NCI-H2107 treated with DMSO at 0.1 percent for 48 hours (cell line): ENCODE data around the gene EEF2KMT.
"Not testable (repeated sequence)": the region's sequence is repeated elsewhere in the genome, so short reads cannot be mapped to it uniquely, and the experiment has no call there.

ENCODE experiments used
- DNase-seq: peaks from one replicate; lab custom pipeline; 2025; ENCODE audit not compliant: unreplicated experiment; lab: John Stamatoyannopoulos, UW

The EEF2KMT gene

DNA sequence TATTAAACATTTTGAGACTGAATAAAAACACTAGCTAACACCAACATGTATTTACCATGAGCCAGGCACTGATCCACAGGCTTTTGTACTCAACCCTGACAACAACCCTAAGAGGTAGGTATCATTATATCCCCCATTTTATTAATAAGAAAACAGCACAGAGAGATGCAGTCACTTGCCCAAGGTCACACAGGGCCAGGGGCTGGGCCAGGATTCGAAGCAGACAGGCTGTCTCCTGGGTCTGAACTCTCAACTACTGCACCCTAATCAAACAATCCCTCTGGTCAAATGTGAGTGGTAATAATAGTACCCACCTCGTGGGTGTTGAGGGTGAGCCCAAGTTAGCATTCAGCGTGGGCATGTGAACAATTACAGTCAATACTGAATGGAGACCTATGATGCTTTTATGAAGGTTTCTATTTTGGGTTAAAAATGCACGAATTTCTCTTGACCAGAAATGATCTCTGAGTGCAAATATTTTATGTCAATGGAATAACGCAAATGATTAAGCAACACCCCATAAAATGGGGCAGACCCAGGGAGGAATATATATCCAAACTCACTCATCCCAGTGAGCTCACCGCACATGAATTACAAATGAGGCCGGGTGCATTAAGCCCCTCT is 1.0 kb downstream of the EEF2KMT start:
- not testable (repeated sequence) for DNase-seq

DNA sequence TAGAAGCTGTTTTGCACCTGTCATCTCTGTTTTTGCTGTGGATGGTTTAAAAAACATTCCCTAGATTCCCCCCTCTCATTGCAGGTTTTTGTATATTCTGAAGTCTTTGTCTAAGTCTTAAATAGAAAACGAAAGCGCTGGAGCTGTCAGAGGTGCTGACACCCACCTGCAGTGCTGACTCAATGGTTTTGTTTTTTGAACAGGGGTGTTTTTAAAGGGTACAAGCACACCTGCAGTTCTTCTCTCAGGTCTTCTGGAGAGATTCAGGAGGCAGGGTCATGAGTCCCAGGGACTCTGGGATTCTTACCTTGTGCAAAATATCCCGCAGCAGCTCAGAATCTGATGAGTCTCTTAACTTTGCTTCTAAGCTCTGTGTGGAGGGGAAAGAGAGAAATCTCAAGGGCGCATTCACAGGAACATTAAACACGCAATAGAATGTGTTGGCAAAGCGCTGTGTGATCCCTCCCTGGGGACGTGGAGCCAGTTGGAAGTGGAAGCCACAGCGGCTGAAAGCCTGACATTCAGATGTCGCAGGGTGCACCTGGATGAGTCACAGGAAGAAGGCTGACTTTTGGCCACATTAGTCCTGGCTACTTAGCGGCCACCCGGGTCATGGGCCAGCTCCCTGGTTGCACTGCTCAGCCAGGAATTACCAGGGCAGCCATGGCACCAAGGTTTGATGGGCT is 2.3 kb downstream of the EEF2KMT start:
- DNase-seq, result peak; percentile 52

DNA sequence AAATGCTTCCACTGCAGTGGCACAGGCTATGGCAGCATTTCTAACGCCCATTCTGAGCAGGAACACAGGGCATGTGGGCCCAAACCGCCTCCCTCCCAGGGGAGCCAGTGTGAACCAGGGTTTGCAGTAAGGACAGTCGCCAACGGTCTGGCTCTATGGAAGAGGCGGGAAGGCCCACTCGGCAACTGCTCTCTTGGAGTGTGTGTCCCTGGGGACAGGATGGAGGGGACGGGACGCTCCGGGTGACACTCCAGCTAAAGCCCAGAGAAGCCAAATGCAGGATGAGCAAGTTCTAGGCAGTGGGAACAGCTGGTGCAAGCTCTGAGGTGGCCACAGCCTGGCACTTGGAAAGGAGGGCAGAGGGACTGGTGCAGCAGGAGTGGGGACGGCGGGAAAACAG is 3.8 kb downstream of the EEF2KMT start:
- not testable (repeated sequence) for DNase-seq

DNA sequence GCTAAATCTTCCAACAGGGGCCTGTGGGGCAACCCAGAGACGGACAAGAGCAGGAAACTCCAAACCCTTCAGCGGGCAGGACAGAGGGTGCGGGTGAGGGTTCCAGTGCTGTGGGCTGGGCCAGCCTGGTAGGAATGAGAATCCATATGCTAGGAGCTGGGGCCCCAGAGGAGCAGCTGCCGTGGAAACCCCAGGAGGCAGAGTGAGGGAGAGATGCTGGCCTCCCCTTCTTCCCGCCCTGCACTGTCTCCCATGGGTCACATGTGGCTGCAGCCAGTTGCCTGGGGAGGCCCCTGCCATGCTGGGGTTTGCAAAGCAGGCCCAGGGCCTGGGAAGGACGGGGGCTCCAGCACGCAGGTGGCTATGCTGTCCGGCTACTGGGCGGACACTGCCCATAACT is 4.5 kb downstream of the EEF2KMT start:
- DNase-seq, result not testable (repeated sequence)

DNA sequence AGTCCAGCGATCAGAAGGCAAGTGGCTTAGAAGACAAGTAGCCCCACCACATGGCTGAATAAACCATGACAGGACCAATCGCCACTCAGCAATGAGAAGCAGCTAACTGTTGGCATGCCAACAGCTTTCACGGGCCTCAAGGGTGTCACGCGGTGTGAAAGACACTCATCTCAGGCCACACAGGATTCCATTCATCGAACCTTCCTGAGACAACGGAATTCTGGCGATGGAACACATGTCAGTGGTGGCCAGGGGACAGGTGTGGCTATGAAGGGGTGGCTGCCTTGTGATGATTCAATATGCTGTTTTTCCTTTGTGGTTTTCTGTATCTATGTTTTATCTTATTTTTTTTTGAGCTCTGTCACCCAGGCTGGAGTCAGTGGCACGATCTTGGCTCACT is 7.0 kb downstream of the EEF2KMT start:
- not testable (repeated sequence) for DNase-seq

DNA sequence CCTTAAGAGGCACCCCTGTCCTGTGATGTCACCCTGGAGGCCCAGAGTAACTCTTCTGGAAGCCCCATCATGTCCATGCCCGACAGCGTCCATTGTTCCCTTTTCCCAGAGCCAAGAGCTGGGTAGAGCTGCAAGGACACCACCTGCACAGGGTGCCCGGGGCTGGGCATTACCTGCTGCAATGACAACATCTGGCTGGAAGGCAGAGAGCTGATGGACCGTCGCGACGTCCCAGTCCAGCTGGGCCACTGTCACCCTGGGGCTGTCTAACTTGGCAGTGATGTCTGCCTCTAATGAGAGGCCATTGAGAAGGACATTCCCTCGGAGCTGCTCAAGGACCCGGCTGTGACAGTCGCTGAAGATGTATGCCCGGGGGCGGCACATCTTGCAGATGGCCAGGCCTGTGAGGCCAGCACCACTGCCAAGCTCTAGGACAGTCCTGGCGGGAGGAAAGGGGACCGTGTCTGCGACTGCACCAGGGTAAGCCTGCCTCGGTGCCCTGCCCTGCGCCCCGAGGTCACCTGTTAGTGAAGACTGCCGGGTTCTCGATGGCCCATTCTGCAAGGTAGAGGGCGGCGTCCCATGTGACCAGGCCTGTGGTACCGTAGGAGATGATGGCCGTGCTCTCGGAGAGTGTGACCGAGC is 7.6 kb downstream of the EEF2KMT start:
- DNase-seq, result not testable (repeated sequence)

DNA sequence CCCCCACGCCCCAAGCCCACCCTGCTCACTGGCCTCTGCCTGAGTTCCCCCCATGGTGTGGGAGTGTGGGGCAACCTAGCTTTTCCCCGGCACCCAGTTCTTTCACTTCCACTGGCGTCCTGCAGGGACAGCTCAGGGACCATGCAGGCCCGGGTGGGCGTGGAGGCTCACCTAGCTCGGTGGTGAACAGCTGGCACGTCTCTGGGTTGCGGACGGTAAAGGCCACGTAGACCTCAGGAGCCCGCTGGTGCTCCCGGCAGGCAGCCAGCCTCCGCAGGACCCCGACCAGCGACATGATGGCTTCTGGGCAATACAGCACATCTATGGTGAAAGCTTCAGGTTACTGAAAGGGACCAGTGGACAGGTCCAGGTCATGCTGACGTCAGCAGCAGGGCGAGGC is 8.7 kb downstream of the EEF2KMT start:
- not testable (repeated sequence) for DNase-seq

DNA sequence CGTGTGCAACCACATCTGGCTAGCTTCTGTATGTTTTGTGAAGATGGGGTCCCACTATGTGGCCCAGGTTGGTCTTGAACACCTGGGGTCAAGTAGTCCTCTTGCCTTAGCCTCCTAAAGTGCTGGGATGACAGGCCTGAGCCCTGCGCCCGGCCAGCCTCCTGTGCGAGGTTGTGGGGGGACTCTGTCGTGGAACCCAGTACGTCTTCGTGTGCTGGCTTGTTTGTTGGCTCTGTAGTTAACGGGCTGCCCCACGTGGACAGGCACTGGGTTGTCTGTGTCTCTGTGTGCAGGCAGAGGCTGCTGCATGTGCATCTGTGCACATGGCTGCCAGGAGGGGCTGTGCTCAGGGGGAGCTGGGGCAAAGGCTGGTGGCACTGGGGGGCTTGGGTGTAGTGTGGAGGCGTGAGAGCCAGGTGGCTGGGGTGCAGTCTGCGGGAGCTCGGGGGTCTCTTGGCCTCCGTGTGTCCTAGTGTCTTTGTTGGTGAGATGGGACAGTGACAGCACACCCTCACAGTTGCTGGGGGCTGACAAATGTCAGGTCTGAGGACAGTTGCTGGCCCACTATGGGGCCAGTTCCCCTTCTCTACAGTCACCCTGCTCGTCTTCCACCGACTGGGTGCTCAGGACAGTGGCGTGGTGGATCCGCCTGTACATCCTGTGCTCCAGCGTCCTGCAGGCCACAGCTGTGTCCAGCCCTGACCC is 9.4 kb downstream of the EEF2KMT start:
- not testable (repeated sequence) for DNase-seq

DNA sequence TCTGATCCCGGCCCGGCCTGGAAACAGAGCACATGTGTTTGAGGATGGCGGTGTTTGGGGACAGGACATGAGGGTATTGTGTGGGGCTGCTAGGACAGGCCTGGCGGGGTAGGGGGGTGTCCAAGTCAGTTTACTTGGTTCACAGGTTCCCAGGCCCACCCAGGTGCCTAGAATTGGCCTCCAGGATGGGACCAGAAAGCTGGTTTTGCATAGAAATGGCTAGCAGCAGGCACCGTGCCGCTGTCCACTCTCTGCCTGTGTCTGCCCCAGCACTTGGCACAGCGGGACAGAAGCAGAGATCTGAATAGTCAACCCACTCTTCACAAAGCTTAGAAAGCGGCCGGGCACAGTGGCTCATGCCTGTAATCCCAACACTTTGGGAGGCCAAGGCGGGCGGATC is 11.9 kb downstream of the EEF2KMT start:
- DNase-seq, result not testable (repeated sequence)

DNA sequence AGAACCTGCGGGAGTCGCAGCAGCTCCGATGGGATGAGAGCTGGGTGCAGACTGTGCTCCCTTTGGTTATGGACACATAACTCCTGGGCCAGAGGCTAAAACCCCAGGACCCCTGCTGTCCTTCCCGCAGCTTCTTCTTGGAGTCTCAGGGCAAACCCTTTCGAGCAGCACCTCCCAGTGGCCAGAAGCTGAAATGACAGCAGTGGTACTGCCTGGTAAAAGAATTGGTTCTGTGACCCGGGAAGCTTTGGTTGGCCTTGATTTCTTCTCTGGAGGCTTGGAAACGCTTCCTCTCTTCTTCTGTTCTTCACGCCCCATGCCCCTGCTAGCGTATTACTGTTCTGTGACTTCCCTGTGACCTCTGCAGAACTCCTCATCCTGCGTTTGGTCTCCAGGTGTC is 12.8 kb downstream of the EEF2KMT start:
- not testable (repeated sequence) for DNase-seq

DNA sequence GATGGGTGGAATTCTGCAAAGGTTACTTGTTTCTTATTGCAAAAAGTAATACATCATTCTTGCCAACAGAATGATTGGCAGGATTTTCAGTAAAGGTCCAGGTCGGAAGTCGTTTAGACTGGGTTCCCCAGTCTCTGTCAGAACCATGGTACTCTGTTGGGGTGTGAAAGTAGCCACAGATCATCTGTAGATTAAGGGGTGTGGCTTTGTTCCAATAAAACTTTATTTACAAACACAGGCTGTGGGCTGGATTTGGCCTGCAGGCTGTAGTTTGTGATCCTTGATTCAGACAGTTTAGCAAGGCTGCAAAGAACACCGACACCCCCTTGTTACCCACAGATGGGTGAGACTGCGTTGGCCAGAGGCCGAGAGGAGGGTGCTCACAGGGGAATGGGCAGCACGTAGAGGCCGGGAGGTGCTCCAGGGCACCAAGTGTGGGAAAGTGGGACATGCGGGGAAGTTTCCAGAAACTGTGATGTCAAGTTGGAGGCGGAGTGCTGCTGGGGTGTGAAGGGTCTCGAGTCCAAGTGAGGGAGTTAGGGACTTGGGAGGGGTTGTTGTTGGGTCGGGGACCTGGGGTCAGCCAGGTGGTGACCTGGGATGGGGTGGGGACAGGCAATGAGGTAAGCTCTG is 13.4 kb downstream of the EEF2KMT start:
- not testable (repeated sequence) for DNase-seq

DNA sequence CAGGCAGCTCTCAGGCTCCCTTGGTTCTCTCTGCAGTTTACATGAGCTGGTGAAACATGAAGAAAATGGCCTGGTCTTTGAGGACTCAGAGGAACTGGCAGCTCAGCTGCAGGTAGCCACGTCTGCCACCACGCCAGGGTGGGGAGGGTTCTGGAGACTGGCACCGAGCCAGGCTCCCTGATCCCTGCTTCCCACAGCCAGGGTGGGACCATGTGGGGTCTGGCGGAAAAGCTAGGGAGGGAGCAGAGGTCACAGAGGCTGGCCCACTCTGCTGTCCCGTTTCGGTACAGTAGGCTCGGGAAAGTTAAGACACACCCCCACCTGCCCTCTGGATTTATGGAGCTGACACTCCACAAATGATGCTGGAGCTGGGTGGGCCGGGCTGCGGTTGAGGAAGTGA is 13.9 kb downstream of the EEF2KMT start:
- DNase-seq, result not testable (repeated sequence)

DNA sequence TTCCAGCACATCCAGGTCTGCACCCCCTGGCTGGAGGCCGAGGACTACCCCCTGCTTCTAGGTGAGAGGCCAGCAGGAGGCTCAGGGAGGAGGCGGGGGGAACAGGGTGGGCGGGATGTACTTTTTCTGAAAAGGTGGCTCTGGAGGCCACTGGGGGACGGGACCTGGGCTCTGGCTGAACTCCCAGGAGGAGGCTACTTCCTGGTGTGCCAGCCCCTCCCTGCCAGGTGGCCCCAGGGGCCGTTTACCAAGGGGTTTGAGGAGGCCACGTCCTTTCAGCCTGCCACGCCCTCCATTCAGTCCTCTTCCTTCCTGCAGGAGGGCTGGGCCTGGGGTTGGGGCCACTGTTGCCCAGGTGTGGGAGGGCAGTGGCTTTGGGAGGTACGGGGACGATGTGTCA is 16.6 kb downstream of the EEF2KMT start:
- not testable (repeated sequence) for DNase-seq

DNA sequence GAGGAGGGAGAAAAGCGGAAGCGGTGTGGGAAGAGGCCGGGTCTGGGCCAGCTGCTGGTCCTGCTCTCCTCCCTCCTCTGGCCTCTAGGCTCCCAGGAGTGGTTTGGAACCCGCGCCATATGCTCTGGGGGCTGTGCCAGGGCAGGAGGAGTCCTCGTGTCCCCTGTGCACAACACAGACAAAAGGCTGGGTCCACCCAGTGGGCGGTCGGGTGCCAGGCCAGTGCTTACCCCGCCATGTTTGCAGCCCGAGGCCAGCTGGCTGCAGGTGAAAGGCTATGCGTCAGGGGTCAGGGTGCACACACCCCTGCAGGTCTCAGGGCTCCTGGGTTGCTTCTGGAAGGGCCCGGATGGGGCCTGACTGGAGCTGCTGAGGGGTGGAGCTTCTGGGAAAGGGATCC is 17.1 kb downstream of the EEF2KMT start:
- not testable (repeated sequence) for DNase-seq

DNA sequence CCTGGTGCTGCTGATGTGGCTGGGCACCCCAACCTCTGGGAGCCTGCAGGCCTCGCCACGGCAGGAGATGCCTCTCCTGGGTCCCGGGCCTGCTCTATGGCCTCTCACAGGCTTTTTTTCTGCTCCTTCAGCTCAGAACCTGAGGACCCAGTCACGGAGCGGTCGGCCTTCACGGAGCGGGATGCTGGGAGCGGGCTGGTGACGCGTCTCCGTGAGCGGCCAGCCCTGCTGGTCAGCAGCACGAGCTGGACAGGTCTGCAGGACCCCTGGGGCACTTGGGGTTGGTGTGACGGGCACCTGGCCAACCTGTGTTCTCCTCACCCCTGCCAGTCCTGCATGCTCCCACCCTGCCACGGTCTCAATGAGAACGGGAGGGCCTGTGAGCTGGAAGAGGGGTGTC is 19.0 kb downstream of the EEF2KMT start:
- DNase-seq, result no peak

DNA sequence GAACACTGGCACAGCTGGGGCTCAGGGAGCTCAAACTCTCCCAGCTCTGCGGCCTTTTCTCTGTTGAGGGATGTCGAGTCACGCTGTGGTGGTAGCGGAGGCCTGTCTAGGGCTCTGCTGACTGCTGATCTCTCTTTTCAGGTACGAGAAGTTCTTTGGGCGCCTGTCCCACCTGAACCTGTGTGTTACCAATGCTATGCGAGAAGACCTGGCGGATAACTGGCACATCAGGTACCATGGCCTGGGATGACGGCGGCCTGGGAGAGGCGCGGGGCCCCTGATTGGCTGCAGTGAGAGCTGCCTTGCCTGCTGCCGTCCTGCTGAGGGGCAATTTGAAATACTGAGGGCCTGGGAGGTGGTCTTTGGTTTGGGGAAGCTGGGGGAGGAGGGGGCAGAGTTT is 20.3 kb downstream of the EEF2KMT start:
- no peak for DNase-seq

DNA sequence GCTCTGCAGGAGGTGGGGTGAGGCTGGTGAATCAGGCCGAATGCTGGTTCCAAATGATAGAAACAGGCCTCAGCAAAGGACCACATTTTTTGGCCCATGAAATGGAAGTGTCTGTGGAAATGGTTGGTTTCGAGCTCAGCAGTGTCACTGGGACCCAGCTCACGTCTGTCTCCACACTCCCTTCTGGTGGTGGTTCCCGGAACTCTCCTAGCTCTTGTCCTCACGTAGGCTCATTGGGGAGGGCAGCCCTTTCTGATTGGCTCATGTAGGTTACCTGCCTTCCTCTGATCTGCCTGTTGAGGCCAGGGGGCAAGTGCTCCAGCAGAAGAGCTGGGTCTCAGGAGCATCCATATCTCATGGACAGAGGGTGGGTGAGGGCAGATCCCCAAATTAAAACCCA is 22.0 kb downstream of the EEF2KMT start:
- no peak for DNase-seq

DNA sequence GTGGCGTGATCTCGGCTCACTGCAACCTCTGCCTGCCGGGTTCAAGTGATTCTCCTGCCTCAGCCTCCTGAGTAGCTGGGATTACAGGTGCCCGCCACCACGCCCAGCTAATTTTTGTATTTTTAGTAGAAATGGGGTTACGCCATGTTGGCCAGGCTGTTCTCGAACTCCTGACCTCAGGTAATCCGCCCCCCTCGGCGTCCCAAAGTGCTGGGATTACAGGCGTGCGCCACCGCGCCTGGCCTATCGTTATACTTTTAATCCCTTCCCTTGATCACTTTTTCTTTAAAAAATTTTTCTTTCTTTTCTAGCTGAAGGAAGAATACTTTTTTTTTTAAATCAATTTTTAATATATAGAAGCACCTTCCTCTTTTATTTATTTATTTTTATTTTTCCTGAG is 23.8 kb downstream of the EEF2KMT start:
- not testable (repeated sequence) for DNase-seq

DNA sequence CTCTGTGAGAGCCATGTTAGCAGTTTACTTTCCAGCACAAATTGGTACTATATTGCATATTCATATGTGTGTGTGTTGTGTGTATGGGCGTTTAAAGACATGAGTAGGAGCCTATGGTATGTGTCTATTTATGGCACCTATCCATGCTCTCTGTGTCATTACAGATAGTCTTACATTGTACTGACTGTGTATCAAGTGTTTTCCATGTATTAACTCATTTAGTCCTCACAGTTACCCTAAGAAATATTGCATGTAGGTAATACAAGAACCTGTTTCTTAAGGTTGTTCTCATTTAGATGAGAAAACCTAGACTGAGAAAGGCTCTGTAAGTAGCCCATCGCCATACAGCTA is 24.3 kb downstream of the EEF2KMT start:
- no peak for DNase-seq

DNA sequence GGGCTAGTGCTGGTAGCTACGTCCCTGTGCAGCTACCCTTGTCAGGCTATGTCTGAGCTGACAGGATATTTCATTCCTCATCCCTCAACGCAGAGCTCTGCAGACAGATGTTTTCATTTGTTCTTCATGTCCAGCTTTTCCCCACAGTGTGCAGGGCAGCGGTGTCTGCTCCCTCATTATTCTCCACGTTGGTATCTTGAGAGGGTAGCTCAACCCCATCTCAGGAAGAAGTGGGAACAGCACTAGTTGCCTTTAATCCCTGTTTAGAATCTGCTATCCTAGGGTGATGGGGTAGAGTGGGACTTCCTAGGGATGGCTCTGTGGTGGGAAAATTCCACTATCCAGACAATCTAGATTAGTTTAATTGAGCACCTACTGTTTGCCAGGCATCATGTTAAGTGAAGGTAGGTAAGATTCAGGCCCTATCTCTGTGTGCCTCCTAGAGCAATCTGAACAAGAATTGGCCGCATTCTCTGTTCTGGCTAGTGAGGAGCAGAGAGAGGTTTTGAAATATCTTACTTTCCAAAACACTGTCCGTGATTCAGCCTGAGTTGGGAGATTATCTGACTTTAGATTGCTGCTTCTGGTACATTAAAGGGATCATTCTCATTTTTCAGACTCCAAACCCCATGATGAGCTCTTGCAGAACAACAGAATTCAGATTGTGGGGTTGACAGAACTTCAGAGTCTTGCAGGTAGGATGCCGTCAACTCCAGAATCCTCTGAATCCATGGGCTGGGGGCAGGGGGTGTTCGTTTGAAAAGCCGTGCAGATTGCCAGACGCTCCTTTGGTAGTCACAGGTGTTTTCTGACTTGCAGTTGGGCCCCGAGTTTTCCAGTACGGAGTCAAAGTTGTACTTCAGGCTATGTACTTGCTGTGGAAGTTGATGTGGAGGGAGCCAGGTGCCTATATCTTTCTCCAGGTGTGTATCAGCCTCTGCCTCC is 25.0 kb downstream of the EEF2KMT start:
- DNase-seq, result no peak
